ENCODE data around the gene ABCA13.

GRCh38 chr7:48363174-48363573 is 191.9 kb downstream of the ABCA13 start:
- no peak for TF ChIP-seq CTCF (conservative IDR thresholded peaks at IDR 0.05; ENCODE audit: low read depth, low read length)
- TF ChIP-seq POLR2A (IDR thresholded peaks at IDR 0.05; ENCODE audit: low read depth, low read length), result no peak
- TF ChIP-seq CEBPB (IDR thresholded peaks at IDR 0.05; ENCODE audit: low read depth, low read length), result no peak
